HG02763 (cell line): Measurements from ENCODE around the gene PPP1R27.
A peak's percentile ranks its signal among the peaks of the same experiment; 100 is the strongest.

Experiments
- ATAC-seq: cut with Tn5 transposase; IDR thresholded peaks from one replicate; pipeline ENCODE4 v1.9.1; 2021; ENCODE audit warnings: mild to moderate bottlenecking, moderate library complexity; ENCODE audit not compliant: unreplicated experiment

The PPP1R27 gene

GRCh38 chr17:81863123-81863675 is 28.3 kb upstream of the PPP1R27 start:
- ATAC-seq: no peak

GRCh38 chr17:81860756-81861568 is 26.1 kb upstream of the PPP1R27 start:
- ATAC-seq: peak; percentile 81

- ATAC-seq: peak; percentile 77
Measured at GRCh38 chr17:81859906-81860755, 25.3 kb upstream of the PPP1R27 start, which contains the start of gene P4HB. P4HB (minus strand) TSS chr17:81860535; CDS start chr17:81860471, 64 bp downstream.

GRCh38 chr17:81858967-81859905 is 24.4 kb upstream of the PPP1R27 start:
- no peak for ATAC-seq

GRCh38 chr17:81858170-81858966 is 23.5 kb upstream of the PPP1R27 start:
- no peak for ATAC-seq

DNA sequence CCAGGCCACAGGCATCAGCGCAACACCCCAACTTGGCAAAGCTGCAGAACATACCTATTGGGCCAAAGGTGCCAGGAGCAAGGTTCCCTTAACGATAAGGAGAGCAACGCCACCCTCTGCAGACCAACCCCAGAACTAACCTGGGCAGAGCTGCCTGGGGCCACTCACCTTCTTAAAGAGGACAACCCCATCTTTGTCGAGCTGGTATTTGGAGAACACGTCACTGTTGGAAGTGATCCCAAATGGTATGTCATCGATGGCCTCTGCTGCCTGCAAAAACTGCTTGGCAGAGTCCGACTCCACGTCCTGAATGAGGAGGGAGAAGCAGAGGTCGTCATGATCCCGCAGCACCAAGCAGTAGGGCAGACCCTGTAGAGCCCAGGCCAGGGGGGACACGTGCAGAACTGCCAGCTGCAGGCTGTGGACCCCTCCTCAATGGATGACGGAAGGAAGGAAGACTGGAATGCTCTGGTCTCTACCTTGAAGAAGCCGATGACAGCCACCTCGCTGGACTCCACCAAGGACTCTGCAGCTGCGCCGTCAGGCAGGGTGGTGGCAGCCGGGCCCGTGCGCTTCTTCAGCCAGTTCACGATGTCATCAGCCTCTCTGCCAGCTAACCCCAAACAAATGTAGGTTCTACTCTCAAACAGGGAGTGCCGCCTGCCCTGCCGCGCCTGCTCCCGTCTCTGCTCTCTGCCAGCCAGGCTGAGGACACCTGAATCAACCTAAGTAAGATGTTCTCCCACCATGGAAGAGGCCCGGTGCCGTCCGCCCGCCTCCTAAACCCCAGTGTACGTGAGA is 20.3 kb upstream of the PPP1R27 start:
- ATAC-seq: no peak

DNA sequence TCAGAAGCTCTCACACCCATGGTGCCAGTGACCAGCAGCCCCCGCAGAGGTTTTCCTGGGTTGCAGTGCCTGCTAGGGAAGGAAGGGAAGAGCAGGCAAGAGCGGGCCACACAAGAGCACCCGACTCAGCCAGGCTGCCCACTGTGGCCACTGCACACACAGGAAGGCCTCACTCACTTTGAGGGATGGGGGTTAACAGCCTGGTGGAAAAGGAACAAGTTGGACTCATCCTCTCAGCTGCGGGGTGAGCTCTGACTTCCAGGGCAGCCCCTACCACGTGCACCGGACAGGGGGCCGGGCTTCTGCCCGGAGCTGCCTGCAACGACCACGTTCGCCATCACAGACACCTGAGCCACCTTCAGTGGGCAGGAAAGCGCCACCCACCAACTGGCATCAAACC is 17.4 kb upstream of the PPP1R27 start:
- no peak for ATAC-seq

GRCh38 chr17:81851423-81851822 is 16.6 kb upstream of the PPP1R27 start:
- ATAC-seq: no peak

DNA sequence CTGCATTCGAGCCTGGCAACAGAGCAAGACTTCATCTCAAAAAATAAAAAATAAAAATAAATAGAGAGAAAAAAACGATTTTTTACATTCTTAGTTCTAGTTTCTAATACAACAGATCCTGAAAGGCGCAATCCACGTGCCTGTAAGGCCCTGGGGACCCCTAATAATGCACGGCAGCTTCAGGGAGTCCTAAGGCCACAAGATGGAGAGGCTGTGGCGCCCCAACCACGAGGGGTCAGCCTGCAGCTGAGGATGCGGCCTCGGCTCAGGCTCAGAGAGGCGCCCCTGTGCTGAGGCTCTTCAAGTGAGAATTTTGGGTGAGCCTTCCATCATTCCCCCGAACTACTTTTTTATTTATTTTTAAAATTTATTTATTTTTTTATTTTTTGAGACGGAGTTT is 14.6 kb upstream of the PPP1R27 start:
- ATAC-seq: no peak

GRCh38 chr17:81846743-81847689 is 12.2 kb upstream of the PPP1R27 start:
- ATAC-seq: no peak

DNA sequence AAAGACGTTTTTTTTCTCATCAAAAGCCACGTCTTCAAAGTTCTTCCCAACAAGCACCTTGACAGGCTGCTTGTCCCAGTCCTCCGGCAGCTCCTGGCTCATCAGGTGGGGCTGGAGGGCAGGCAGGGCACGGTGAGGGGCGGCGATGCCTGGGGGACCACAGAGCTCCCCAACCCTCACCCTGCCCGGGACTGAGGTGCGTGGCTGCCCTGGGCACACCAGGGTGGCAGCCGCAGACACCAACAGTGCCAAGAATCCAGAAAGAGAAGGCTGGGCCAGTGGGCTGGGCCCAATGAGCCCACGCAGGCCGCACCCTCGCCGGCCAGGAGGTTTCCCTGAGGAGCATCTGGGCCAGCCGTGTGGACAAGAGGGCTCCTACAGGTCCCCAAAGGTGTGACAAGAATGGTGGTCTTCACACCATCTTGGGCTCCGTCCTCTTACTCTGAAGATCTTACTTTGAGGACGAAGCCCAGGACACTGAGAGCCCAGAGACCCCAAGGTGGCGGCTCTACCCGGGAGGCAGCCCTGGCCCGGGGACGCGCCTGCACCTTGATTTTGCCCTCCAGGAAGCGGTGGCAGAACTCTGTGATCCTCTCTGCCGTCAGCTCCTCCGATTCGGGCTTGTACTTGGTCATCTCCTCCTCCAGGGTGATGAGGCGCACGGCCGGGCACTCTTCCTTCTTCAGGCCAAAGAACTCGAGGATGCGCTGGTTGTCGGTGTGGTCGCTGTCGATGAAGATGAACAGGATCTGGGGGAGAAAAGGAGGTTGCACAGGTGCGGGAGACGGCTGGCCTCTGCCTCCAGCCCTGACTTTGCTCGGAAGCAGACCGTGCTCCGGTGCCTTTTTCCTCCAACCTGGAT is 11.3 kb upstream of the PPP1R27 start:
- no peak for ATAC-seq

DNA sequence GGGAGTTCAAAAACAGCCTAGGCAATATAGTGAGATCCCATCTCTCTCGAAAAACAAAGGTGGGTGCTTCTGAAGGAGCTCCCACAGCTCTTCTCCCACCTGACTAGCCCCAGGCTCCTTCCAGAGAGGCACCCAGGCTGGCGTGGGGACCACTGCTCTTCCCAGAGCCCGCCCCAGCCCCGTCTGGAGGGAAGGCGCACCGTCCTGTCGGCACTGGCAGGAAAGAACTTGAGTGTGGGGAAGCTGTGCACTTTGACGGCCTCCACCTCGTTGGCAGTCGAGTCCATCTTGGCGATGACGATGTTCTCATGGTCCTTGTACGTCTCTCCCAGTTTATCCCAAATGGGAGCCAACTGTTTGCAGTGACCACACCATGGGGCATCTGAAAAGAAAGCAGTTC is 10.5 kb upstream of the PPP1R27 start:
- ATAC-seq: no peak

DNA sequence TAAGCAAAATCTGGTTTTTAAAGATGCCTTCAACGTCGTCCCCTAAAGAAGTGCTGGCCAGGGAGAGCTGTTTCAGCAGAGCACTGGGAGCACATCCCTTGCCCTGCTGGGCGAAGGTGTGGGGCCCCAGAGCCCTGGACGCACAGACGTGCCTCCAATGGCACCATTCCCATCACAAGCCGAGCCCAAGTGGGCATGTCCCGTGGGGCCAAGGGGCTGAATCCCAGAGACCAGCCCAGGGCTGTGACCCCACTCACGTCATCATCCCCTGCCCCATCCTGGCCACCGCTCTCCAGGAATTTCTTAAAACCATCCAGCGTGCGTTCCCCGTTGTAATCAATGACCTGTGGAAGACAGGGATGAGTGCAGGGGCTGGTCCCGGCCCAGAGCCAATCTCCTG is 10.0 kb upstream of the PPP1R27 start:
- ATAC-seq: no peak

DNA sequence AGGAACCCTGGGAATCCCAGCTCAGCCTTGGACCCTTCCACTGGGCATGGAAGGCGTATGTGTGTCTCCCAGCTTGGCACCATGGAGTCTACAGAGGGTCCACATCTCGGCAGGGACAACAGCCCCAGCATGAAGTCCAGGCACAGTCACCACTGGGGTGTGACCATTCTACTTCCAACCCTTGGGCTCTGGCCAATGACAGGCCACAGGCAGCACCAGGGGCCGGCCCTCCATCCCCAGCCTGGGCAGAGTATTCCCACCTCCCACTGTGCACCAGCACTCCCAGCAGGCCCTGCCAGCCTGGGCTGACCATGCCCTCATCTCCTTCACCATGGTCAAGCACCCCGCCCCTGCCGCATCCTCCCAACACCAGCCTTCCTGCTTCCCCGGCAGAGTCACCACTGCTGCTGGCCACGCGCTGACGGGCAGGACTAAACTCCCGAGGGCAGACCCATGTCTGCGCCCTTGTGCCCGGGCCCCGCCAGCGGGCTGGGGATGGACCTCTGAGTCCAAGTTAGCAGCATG is 9.5 kb upstream of the PPP1R27 start:
- ATAC-seq: no peak

DNA sequence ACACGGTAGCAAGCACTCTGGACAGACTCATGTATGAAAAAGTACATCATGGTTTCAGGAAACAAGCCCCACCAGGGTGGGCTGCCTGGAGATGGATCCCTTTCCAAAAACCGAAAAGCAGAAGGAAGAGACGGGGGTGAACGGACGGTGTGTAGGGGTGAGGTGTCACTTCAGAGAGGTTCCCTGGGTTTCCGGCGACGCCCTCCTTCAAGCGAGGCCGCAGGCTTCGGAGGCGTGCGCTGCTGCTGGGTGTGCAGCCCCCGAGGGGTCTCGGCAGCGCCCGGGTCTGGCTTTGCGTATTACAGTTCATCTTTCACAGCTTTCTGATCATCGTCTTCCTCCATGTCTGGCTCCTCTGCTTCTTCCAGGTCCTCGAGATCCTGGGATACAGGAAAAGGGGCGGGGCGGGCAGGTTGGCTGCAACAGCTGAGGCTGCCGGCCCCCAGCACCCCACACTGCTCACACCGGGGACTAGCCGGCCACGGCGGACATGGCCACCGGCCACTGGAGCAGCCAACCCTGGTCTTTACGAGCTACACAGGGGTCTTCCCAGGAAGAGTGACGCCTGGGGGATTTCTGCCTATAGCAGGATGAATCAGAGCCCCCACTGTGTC is 9.0 kb upstream of the PPP1R27 start:
- no peak for ATAC-seq
